A673 (cell line): ENCODE measurements around the gene ASXL1. TPM values are rescaled to one million over a fixed set of nuclear protein-coding genes. Genes with fewer than 3 reads are reported as not detected.

Experiments
- BruUV-seq: library from RNA; stranded (reverse); fragments of 400-500 nt; replicated peaks from 2 replicates; lab custom pipeline; 2021; lab: Mats Ljungman, UMichigan
- CTCF ChIA-PET: fragments of 300-600 bp; sonication (Branson Sonifier 250); formaldehyde crosslinking; loops from one replicate; lab custom pipeline; 2022; ENCODE audit warnings: antibody characterized with exemption; lab: Charles Lee
- POLR2A ChIA-PET: fragments of 300-600 bp; sonication (Branson Sonifier 250); formaldehyde crosslinking; loops from one replicate; lab custom pipeline; 2022; ENCODE audit warnings: antibody characterized with exemption; ENCODE audit not compliant: low non-redundant PET; lab: Charles Lee
- DNase-seq: peaks from one replicate; pipeline ENCODE4 v3.0.0-alpha.2; 2015; ENCODE audit warnings: low spot score
- H3K27ac ChIP-seq: fragments of 200-600 bp; sonication (generic); 2 replicates; pipeline ENCODE4 v1.5.1; 2016; ENCODE audit warnings: mixed run types, low read depth, mild to moderate bottlenecking, mixed read lengths, antibody characterized with exemption, low read length; ENCODE audit not compliant: poor library complexity, severe bottlenecking
- H3K27me3 ChIP-seq: fragments of 200-600 bp; sonication (generic); replicated peaks from 2 replicates; pipeline ENCODE4 v1.6.1; 2017; ENCODE audit warnings: mixed run types, low read depth, mild to moderate bottlenecking, mixed read lengths, antibody characterized with exemption, low read length; ENCODE audit not compliant: insufficient read depth, poor library complexity
- H3K36me3 ChIP-seq: fragments of 200-600 bp; sonication (generic); 2 replicates; pipeline ENCODE4 v1.6.1; 2016; ENCODE audit warnings: mixed run types, mild to moderate bottlenecking, mixed read lengths, antibody characterized with exemption, low read length; ENCODE audit not compliant: insufficient read depth, poor library complexity, severe bottlenecking
- H3K4me1 ChIP-seq: fragments of 200-600 bp; sonication (generic); 2 replicates; pipeline ENCODE4 v1.6.1; 2017; ENCODE audit warnings: mixed run types, mild to moderate bottlenecking, mixed read lengths, antibody characterized with exemption, low read length; ENCODE audit not compliant: insufficient read depth, poor library complexity, severe bottlenecking
- H3K4me3 ChIP-seq: fragments of 200-600 bp; sonication (generic); 2 replicates; pipeline ENCODE4 v1.5.1; 2016; ENCODE audit warnings: low read depth, mixed run types, mild to moderate bottlenecking, mixed read lengths, low read length; ENCODE audit not compliant: poor library complexity, severe bottlenecking
- H3K9me3 ChIP-seq: fragments of 200-600 bp; sonication (generic); 2 replicates; pipeline ENCODE4 v1.6.1; 2016; ENCODE audit warnings: mixed run types, low read depth, mild to moderate bottlenecking, mixed read lengths, antibody characterized with exemption, low read length; ENCODE audit not compliant: poor library complexity, severe bottlenecking
- CTCF ChIP-seq: fragments of 300-800, 200-600 bp; sonication (generic); conservative IDR thresholded peaks from 2 replicates; pipeline ENCODE4 v1.5.1; 2017; ENCODE audit warnings: low read depth, mild to moderate bottlenecking, antibody characterized with exemption, low read length, moderate library complexity, mixed read lengths
- EZH2 ChIP-seq: fragments of 200-600 bp; sonication (generic); IDR thresholded peaks from 2 replicates; pipeline ENCODE4 v1.6.1; 2017; ENCODE audit warnings: borderline replicate concordance, low read depth, mild to moderate bottlenecking, mixed read lengths, antibody characterized with exemption, low read length; ENCODE audit not compliant: poor library complexity, severe bottlenecking
- intact Hi-C: fragments of 100-400 bp; cut with micrococcal nuclease; formaldehyde crosslinking; loops from one replicate; pipeline ENCODE4 v1.10.0; 2022; ENCODE audit not compliant: unreplicated experiment
- total RNA-seq: library from RNA; stranded (reverse); gene quantifications from 2 replicates; pipeline ENCODE4 v1.2.3, GENCODE V29; 2021

Gene ASXL1
- total RNA-seq, 1 experiment from 2014 or later, result 101 TPM

- no peak overlapping the region for H3K27ac ChIP-seq
- no peaks in the 10 kb centered on the region for H3K36me3 ChIP-seq
- no peak overlapping the region for H3K4me3 ChIP-seq
- no peak for DNase-seq
- H3K27me3 ChIP-seq, result no peaks in the 10 kb centered on the region
- ChIA-PET POLR2A (no interaction called here), CTCF (no interaction called here)
- no peak for TF ChIP-seq CTCF
- no peak for TF ChIP-seq EZH2
- intact Hi-C loops, result no loop called here
- H3K4me1 ChIP-seq, result no peaks in the 10 kb centered on the region
- no TSS peak for BruUV-seq
- H3K9me3 ChIP-seq, result no peaks in the 10 kb centered on the region
Observed at GRCh38 chr20:32453467-32454163, 95.5 kb downstream of the ASXL1 start.

GRCh38 chr20:32454164-32455145 lies 96.3 kb downstream of the ASXL1 start:
- Histone ChIP-seq H3K4me1 (no peaks in the 10 kb centered on the region), H3K36me3 (no peaks in the 10 kb centered on the region), H3K27me3 (no peaks in the 10 kb centered on the region), H3K27ac (no peak overlapping the region), H3K9me3 (no peaks in the 10 kb centered on the region), H3K4me3 (no peak overlapping the region)
- TF ChIP-seq CTCF (no peak), EZH2 (no peak)
- POLR2A ChIA-PET, result no interaction called here
- CTCF ChIA-PET, result no interaction called here
- intact Hi-C loops, result loop anchor here (1.0 kb wide), 1 partner anchor 9 kb away; no protein-coding TSS in a partner anchor
- BruUV-seq, result no TSS peak
- no peak for DNase-seq

GRCh38 chr20:32455171-32455900 lies 97.2 kb downstream of the ASXL1 start:
- CTCF ChIA-PET, result interaction anchor here (0.5 to 0.6 kb wide), 2 partner anchors 332 to 587 kb away, joined by 3 to 6 read pairs; no protein-coding TSS in a partner anchor
- Histone ChIP-seq H3K27me3 (no peaks in the 10 kb centered on the region), H3K27ac (no peak overlapping the region), H3K36me3 (no peaks in the 10 kb centered on the region), H3K4me3 (no peak overlapping the region), H3K9me3 (no peaks in the 10 kb centered on the region), H3K4me1 (no peaks in the 10 kb centered on the region)
- BruUV-seq, result no TSS peak
- no peak for DNase-seq
- intact Hi-C loops, result loop anchor here (1.0 kb wide), 1 partner anchor 10 kb away; no protein-coding TSS in a partner anchor
- TF ChIP-seq EZH2, result no peak
- POLR2A ChIA-PET, result no interaction called here
